Fibroblast of peridontal ligament (primary cell): ENCODE data around the gene PCDH7.

ENCODE experiments used
- DNase-seq: peaks from one replicate; pipeline ENCODE4 v3.0.0-alpha.2; 2010; ENCODE audit errors: extremely low read depth

The PCDH7 gene

GRCh38 chr4:30720021-30720660, at the start of gene PCDH7:
TSS of gene PCDH7 (plus strand) at chr4:30720369. CDS start at chr4:30721423, 1,054 bp downstream.
- peak; percentile 2 for DNase-seq

- DNase-seq, result no peak
These were observed 48.2 kb upstream of the PCDH7 start for GRCh38 chr4:30671926-30672448.

- no peak for DNase-seq
These were observed 24.0 kb upstream of the PCDH7 start for GRCh38 chr4:30696191-30696590.

GRCh38 chr4:30714408-30715031, 5.6 kb upstream of the PCDH7 start:
- peak; percentile 4 for DNase-seq

GRCh38 chr4:30716158-30716557, 4.0 kb upstream of the PCDH7 start:
- DNase-seq, result peak; percentile 14

- peak; percentile 2 for DNase-seq
These were observed 3.4 kb upstream of the PCDH7 start for GRCh38 chr4:30716681-30717207.

- peak; percentile 6 for DNase-seq
These were observed 2.8 kb upstream of the PCDH7 start for GRCh38 chr4:30717208-30718020.

GRCh38 chr4:30718021-30718542, 2.1 kb upstream of the PCDH7 start:
- peak; percentile 0 for DNase-seq

GRCh38 chr4:30718641-30719453, 1.3 kb upstream of the PCDH7 start:
- peak; percentile 0 for DNase-seq

- DNase-seq, result peak; percentile 0
These were observed 632 bp upstream of the PCDH7 start for GRCh38 chr4:30719454-30720020.

GRCh38 chr4:30720661-30721184, 554 bp downstream of the PCDH7 start:
- no peak for DNase-seq

GRCh38 chr4:30721185-30722091, 1.3 kb downstream of the PCDH7 start:
- no peak for DNase-seq

- no peak for DNase-seq
These were observed 1.9 kb downstream of the PCDH7 start for GRCh38 chr4:30722092-30722358.

- no peak for DNase-seq
These were observed 2.4 kb downstream of the PCDH7 start for GRCh38 chr4:30722359-30723200.

- no peak for DNase-seq
These were observed 3.2 kb downstream of the PCDH7 start for GRCh38 chr4:30723201-30723955.

GRCh38 chr4:30724247-30724646, 4.1 kb downstream of the PCDH7 start:
- DNase-seq, result no peak

GRCh38 chr4:30725562-30725961, 5.4 kb downstream of the PCDH7 start:
- DNase-seq, result no peak

- no peak for DNase-seq
These were observed 6.0 kb downstream of the PCDH7 start for GRCh38 chr4:30726090-30726675.
